ENCODE results near the gene DYNLT1. TPM values are rescaled to one million over a fixed set of nuclear protein-coding genes. Genes with fewer than 3 reads are reported as not detected.
A peak's percentile ranks its signal among the peaks of the same experiment; 100 is the strongest.
"Not testable (repeated sequence)": the region's sequence is repeated elsewhere in the genome, so short reads cannot be mapped to it uniquely, and the experiment has no call there.

DYNLT1 gene
- total RNA-seq, 1 donor from 2014 or later, result 129 TPM

- peak; percentile 36 for DNase-seq (ENCODE audit: low read depth, low spot score)
These were observed 2.4 kb downstream of the DYNLT1 start for GRCh38 chr6:158642097-158642601.

- DNase-seq (ENCODE audit: low read depth, low spot score), result no peak
These were observed 4.0 kb downstream of the DYNLT1 start for GRCh38 chr6:158640519-158640918.

- no peak for DNase-seq (ENCODE audit: low read depth, low spot score)
These were observed 5.5 kb downstream of the DYNLT1 start for GRCh38 chr6:158639056-158639455.

- no peak for DNase-seq (ENCODE audit: low read depth, low spot score)
These were observed 6.2 kb downstream of the DYNLT1 start for GRCh38 chr6:158638324-158638854.

- DNase-seq (ENCODE audit: low read depth, low spot score), result no peak
These were observed 7.8 kb downstream of the DYNLT1 start for GRCh38 chr6:158636778-158637177.

GRCh38 chr6:158635427-158636073 is 9.0 kb downstream of the DYNLT1 start:
- DNase-seq (ENCODE audit: low read depth, low spot score), result no peak

- no peak for DNase-seq (ENCODE audit: low read depth, low spot score)
These were observed 9.7 kb downstream of the DYNLT1 start for GRCh38 chr6:158634695-158635426.

GRCh38 chr6:158633127-158633526 is 11.4 kb downstream of the DYNLT1 start:
- no peak for DNase-seq (ENCODE audit: low read depth, low spot score)

GRCh38 chr6:158632538-158633119 is 11.9 kb downstream of the DYNLT1 start:
- DNase-seq (ENCODE audit: low read depth, low spot score), result not testable (repeated sequence)

GRCh38 chr6:158631678-158632537 is 12.6 kb downstream of the DYNLT1 start:
- DNase-seq (ENCODE audit: low read depth, low spot score), result peak; percentile 89

- no peak for DNase-seq (ENCODE audit: low read depth, low spot score)
These were observed 13.5 kb downstream of the DYNLT1 start for GRCh38 chr6:158630938-158631616.

- no peak for DNase-seq (ENCODE audit: low read depth, low spot score)
These were observed 14.9 kb downstream of the DYNLT1 start for GRCh38 chr6:158629367-158630221.

GRCh38 chr6:158628542-158628941 is 16.0 kb downstream of the DYNLT1 start:
- no peak for DNase-seq (ENCODE audit: low read depth, low spot score)

- no peak for DNase-seq (ENCODE audit: low read depth, low spot score)
These were observed 16.7 kb downstream of the DYNLT1 start for GRCh38 chr6:158627940-158628211.

- no peak for DNase-seq (ENCODE audit: low read depth, low spot score)
These were observed 17.2 kb downstream of the DYNLT1 start for GRCh38 chr6:158627168-158627939.

- DNase-seq (ENCODE audit: low read depth, low spot score), result no peak
These were observed 18.0 kb downstream of the DYNLT1 start for GRCh38 chr6:158626360-158627167.

GRCh38 chr6:158625881-158626305 is 18.6 kb downstream of the DYNLT1 start:
- no peak for DNase-seq (ENCODE audit: low read depth, low spot score)
